Common myeloid progenitor, CD34-positive (primary cell): Measurements from ENCODE around the gene KRABD2.
"Not testable (repeated sequence)": the region's sequence is repeated elsewhere in the genome, so short reads cannot be mapped to it uniquely, and the experiment has no call there.

Experiments
- CTCF ChIA-PET: fragments of 350-600 bp; sonication (Branson Sonifier 250); formaldehyde crosslinking; loops from one replicate; lab custom pipeline; 2021; ENCODE audit warnings: antibody characterized with exemption; lab: Charles Lee
- POLR2A ChIA-PET: fragments of 350-600 bp; sonication (Branson Sonifier 250); formaldehyde crosslinking; loops from one replicate; lab custom pipeline; 2021; ENCODE audit warnings: antibody characterized with exemption; lab: Charles Lee
- DNase-seq, 3 donors: peaks; one replicate each; pipeline versions ENCODE4 v3.0.0 to v3.0.0-alpha.2; 2013
- H3K27ac ChIP-seq, 2 experiments: 1 replicate in 1 of 2; 2 replicates in 1 of 2; pipeline ENCODE4 v1.7.0; 2013; ENCODE audit warnings: inconsistent platforms in 2 of 2, low read length in 2 of 2, mild to moderate bottlenecking in 2 of 2, low read depth in 1 of 2, moderate library complexity in 1 of 2; ENCODE audit not compliant: severe bottlenecking in 2 of 2, insufficient read depth in 1 of 2, poor library complexity in 1 of 2
- H3K27me3 ChIP-seq, 5 experiments: replicated peaks in 2 of 5; 1 replicate in 3 of 5; 2 replicates in 2 of 5; pipeline versions ENCODE4 v1.6.1 to v1.7.0; 2013; ENCODE audit warnings: low read length in 4 of 5, mild to moderate bottlenecking in 2 of 5, moderate library complexity in 2 of 5, inconsistent platforms in 1 of 5; ENCODE audit not compliant: insufficient read depth in 5 of 5, control insufficient read depth in 4 of 5
- H3K36me3 ChIP-seq, 4 experiments: 1 replicate in 2 of 4; 2 replicates in 2 of 4; pipeline versions ENCODE4 v1.6.1 to v1.7.0; 2013; ENCODE audit warnings: low read length in 3 of 4, control low read depth in 1 of 4, mild to moderate bottlenecking in 1 of 4; ENCODE audit not compliant: control insufficient read depth in 4 of 4, insufficient read depth in 4 of 4
- H3K4me1 ChIP-seq, 4 experiments: 1 replicate in 3 of 4; 2 replicates in 1 of 4; pipeline versions ENCODE4 v1.6.1 to v1.7.1; 2013; ENCODE audit warnings: low read length in 3 of 4, mild to moderate bottlenecking in 3 of 4, control low read depth in 1 of 4, inconsistent platforms in 1 of 4, moderate library complexity in 1 of 4; ENCODE audit not compliant: control insufficient read depth in 4 of 4, insufficient read depth in 4 of 4; ENCODE audit errors: control extremely low read depth in 1 of 4
- H3K4me3 ChIP-seq, 7 experiments: 1 replicate in 4 of 7; 2 replicates in 3 of 7; pipeline versions ENCODE4 v1.5.1 to v1.7.0; 2013; ENCODE audit warnings: mild to moderate bottlenecking in 7 of 7, low read length in 6 of 7, moderate library complexity in 6 of 7, inconsistent platforms in 2 of 7, low read depth in 2 of 7, control low read depth in 1 of 7; ENCODE audit not compliant: insufficient read depth in 4 of 7, control insufficient read depth in 1 of 7; ENCODE audit errors: extremely low read depth in 1 of 7
- H3K9me3 ChIP-seq, 5 experiments: 1 replicate in 4 of 5; 2 replicates in 1 of 5; pipeline versions ENCODE4 v1.6.1 to v1.7.1; 2013; ENCODE audit warnings: low read length in 4 of 5, mild to moderate bottlenecking in 2 of 5, inconsistent platforms in 1 of 5, low read depth in 1 of 5, moderate library complexity in 1 of 5; ENCODE audit not compliant: control insufficient read depth in 4 of 5, insufficient read depth in 2 of 5; ENCODE audit errors: control extremely low read depth in 1 of 5
- WGBS: methylation state at CpG from one replicate; pipeline ENCODE4 v1.1.5; 2013; ENCODE audit not compliant: insufficient coverage; 5-methylcytosine and 5-hydroxymethylcytosine counted together

The KRABD2 gene

GRCh38 chr17:8357910-8358309, 18.6 kb downstream of the KRABD2 start:
- ChIA-PET CTCF (interaction anchor here (0.8 to 1.0 kb wide), 3 partner anchors 20 to 51 kb away, joined by 3 to 4 read pairs (median 3); no protein-coding TSS in a partner anchor), POLR2A (no interaction called here)
- Histone ChIP-seq H3K27me3 (no peaks in the 10 kb centered on the region), H3K4me1 (peaks cover 10 to 47% (median 35%) of the 10 kb centered on the region in 4 experiments), H3K9me3 (no peaks in the 10 kb centered on the region), H3K36me3 (no peaks in the 10 kb centered on the region), H3K4me3 (no peak overlapping the region), H3K27ac (no peak overlapping the region)
- DNase-seq: no peak
- WGBS: 96% methylated on average over 3 of the region's 3 CpGs

- H3K9me3 ChIP-seq: no peaks in the 10 kb centered on the region
- ChIA-PET POLR2A (interaction anchor here (0.6 kb wide), 1 partner anchor 147 kb away, joined by 4 read pairs; no protein-coding TSS in a partner anchor), CTCF (no interaction called here)
- peak overlapping the region in 1 of 2 experiments; percentile 17 for H3K27ac ChIP-seq
- H3K4me3 ChIP-seq: peak overlapping the region in 1 of 7 experiments; percentile 23
- DNase-seq: no peak
- peaks cover 0 to 16% (median 9%) of the 10 kb centered on the region in 4 experiments for H3K4me1 ChIP-seq
- no peaks in the 10 kb centered on the region for H3K27me3 ChIP-seq
- 75% methylated on average over 2 of the region's 8 CpGs for WGBS
- no peaks in the 10 kb centered on the region for H3K36me3 ChIP-seq
Observed at GRCh38 chr17:8354236-8354635, 22.3 kb downstream of the KRABD2 start.

- no peaks in the 10 kb centered on the region for H3K9me3 ChIP-seq
- CTCF ChIA-PET: no interaction called here
- H3K27me3 ChIP-seq: no peaks in the 10 kb centered on the region
- H3K4me3 ChIP-seq: peak overlapping the region in 1 of 7 experiments; percentile 23
- H3K4me1 ChIP-seq: peaks cover 0 to 11% (median 5%) of the 10 kb centered on the region in 4 experiments
- H3K36me3 ChIP-seq: no peaks in the 10 kb centered on the region
- H3K27ac ChIP-seq: peak overlapping the region in 1 of 2 experiments; percentile 17
- POLR2A ChIA-PET: no interaction called here
- DNase-seq: no peak
- 72% methylated on average over 3 of the region's 7 CpGs for WGBS
Observed at GRCh38 chr17:8353736-8354135, 22.8 kb downstream of the KRABD2 start.

GRCh38 chr17:8350339-8350738, 26.2 kb downstream of the KRABD2 start:
- Histone ChIP-seq H3K27me3 (peaks cover 0 to 2% (median 0%) of the 10 kb centered on the region in 5 experiments), H3K9me3 (no peaks in the 10 kb centered on the region), H3K27ac (no peak overlapping the region), H3K4me3 (no peak overlapping the region), H3K36me3 (no peaks in the 10 kb centered on the region), H3K4me1 (peaks cover 2 to 12% (median 6%) of the 10 kb centered on the region in 4 experiments)
- no peak for DNase-seq
- ChIA-PET POLR2A (interaction anchor here (0.5 kb wide), 1 partner anchor 103 kb away, joined by 3 read pairs; no protein-coding TSS in a partner anchor), CTCF (interaction anchor here (0.9 to 1.0 kb wide), 3 partner anchors 12 to 49 kb away, joined by 3 read pairs; partner anchors contain the start of gene KRABD2)
- 95% methylated on average over 7 of the region's 7 CpGs for WGBS

GRCh38 chr17:8347001-8347400, 29.5 kb downstream of the KRABD2 start:
- DNase-seq, H3K27me3 ChIP-seq, H3K9me3 ChIP-seq, H3K36me3 ChIP-seq, POLR2A ChIA-PET, H3K27ac ChIP-seq: not testable (repeated sequence)
- Histone ChIP-seq H3K4me3 (peak overlapping the region in 2 of 7 experiments; percentile 48 to 51), H3K4me1 (peaks cover 0 to 12% (median 3%) of the 10 kb centered on the region in 4 experiments)
- CTCF ChIA-PET: interaction anchor here (1.4 to 3.4 kb wide), 3 partner anchors 9 to 29 kb away, joined by 5 to 16 read pairs (median 6); partner anchors contain the start of gene KRABD2
- WGBS: 61% methylated on average over 11 of the region's 25 CpGs

- Histone ChIP-seq H3K36me3 (no peaks in the 10 kb centered on the region), H3K4me3 (no peak overlapping the region), H3K9me3 (no peaks in the 10 kb centered on the region), H3K4me1 (peaks cover 0 to 12% (median 3%) of the 10 kb centered on the region in 4 experiments), H3K27me3 (peaks cover 0 to 2% (median 0%) of the 10 kb centered on the region in 5 experiments), H3K27ac (no peak overlapping the region)
- 80% methylated on average over 1 of the region's 5 CpGs for WGBS
- CTCF ChIA-PET: interaction anchor here (0.6 to 3.4 kb wide), 9 partner anchors 10 to 235 kb away, joined by 3 to 16 read pairs (median 3); partner anchors contain the start of gene KRABD2
- no peak for DNase-seq
- POLR2A ChIA-PET: interaction anchor here (1.2 kb wide), 1 partner anchor 24 kb away, joined by 3 read pairs; no protein-coding TSS in a partner anchor
Observed at GRCh38 chr17:8345951-8346665, 30.4 kb downstream of the KRABD2 start.
